Tibial artery (tissue), 4 donors: ENCODE results near the gene DDHD1.
"Not testable (repeated sequence)": the region's sequence is repeated elsewhere in the genome, so short reads cannot be mapped to it uniquely, and the experiment has no call there.

Experiments used
- DNase-seq, 2 donors: peaks; one replicate each; pipeline ENCODE4 v3.0.0-alpha.2; 2019
- H3K27ac ChIP-seq, 2 donors: fragments of 200-600 bp; sonication (generic) in 1 of 2; 1 replicate in 1 of 2; 2 replicates in 1 of 2; pipeline ENCODE4 v1.5.1; 2018 to 2019; ENCODE audit warnings: mild to moderate bottlenecking in 1 of 2
- H3K27me3 ChIP-seq, 2 donors: fragments of 200-600 bp; sonication (generic) in 1 of 2; one replicate each; pipeline versions ENCODE4 v1.5.1 to v1.6.0; 2016 to 2019
- H3K36me3 ChIP-seq, 3 donors: fragments of 200-600 bp; sonication (generic) in 2 of 3; one replicate each; pipeline ENCODE4 v1.5.1; 2016 to 2019; ENCODE audit warnings: mild to moderate bottlenecking in 2 of 3
- H3K4me1 ChIP-seq, 4 donors: fragments of 200-600 bp; sonication (generic) in 2 of 4; 1 replicate in 3 of 4; 2 replicates in 1 of 4; pipeline ENCODE4 v1.5.1; 2016 to 2019
- H3K4me3 ChIP-seq, 2 donors: fragments of 200-600 bp; sonication (generic) in 1 of 2; 1 replicate in 1 of 2; 2 replicates in 1 of 2; pipeline ENCODE4 v1.5.1; 2018 to 2019; ENCODE audit warnings: mild to moderate bottlenecking in 2 of 2
- H3K9me3 ChIP-seq, 3 donors: fragments of 200-600 bp; sonication (generic) in 1 of 3; one replicate each; pipeline ENCODE4 v1.5.1; 2016 to 2019
- intact Hi-C: fragments of 100-400 bp; cut with DNase I; formaldehyde crosslinking; loops from one replicate; pipeline ENCODE4 v1.15.0; 2023; ENCODE audit warnings: low total_unique reads
- TF ChIP-seq, protein P1 (sequence below), 2 experiments: fragments of 200-600 bp in 1 of 2; fragments of 450-650 bp in 1 of 2; IDR thresholded peaks; one replicate each; pipeline ENCODE4 v1.5.1; 2017 to 2019; ENCODE audit warnings: antibody characterized with exemption in 2 of 2, mild to moderate bottlenecking in 1 of 2, moderate library complexity in 1 of 2

Gene DDHD1

DNA sequence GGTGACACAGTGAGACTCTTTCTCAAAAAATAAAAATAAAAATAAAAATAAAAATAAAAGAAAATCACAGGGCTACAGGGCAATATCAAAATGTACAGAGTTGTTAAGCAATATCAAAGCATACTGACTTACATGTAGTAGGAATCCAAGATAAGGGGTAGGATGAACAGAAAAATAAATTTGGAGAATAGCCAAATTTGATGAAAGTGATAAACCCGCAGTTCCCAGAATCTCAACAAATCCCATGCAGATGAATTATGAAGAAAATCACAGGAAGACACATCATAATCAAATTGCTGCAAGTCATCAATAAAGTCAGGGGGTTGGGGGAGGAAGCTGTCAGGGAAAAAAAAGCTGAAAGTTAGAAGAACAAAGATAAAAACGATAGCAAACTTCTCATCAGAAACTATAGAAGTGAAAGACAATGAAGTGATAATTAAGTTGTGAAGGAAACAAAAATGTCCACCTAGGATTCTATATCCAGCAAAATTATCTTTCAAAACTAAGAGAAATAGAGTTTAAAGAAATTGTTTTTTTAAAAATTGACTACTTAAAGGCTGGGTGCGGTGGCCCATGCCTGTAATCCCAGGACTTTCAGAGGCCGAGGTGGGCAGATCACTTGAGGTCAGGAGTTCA is 15.4 kb downstream of the DDHD1 start:
- Histone ChIP-seq H3K4me1 (no peaks in the 10 kb centered on the region), H3K36me3 (peaks cover 0 to 22% (median 7%) of the 10 kb centered on the region in 3 donors), H3K27ac (no peak overlapping the region), H3K27me3 (no peaks in the 10 kb centered on the region), H3K4me3 (no peak overlapping the region), H3K9me3 (peaks cover 2 to 52% (median 27%) of the 10 kb centered on the region in 3 donors)
- no peak for DNase-seq
- intact Hi-C loops = no loop called here
- TF ChIP-seq, protein P1, sequence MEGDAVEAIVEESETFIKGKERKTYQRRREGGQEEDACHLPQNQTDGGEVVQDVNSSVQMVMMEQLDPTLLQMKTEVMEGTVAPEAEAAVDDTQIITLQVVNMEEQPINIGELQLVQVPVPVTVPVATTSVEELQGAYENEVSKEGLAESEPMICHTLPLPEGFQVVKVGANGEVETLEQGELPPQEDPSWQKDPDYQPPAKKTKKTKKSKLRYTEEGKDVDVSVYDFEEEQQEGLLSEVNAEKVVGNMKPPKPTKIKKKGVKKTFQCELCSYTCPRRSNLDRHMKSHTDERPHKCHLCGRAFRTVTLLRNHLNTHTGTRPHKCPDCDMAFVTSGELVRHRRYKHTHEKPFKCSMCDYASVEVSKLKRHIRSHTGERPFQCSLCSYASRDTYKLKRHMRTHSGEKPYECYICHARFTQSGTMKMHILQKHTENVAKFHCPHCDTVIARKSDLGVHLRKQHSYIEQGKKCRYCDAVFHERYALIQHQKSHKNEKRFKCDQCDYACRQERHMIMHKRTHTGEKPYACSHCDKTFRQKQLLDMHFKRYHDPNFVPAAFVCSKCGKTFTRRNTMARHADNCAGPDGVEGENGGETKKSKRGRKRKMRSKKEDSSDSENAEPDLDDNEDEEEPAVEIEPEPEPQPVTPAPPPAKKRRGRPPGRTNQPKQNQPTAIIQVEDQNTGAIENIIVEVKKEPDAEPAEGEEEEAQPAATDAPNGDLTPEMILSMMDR (IDR thresholded peaks at IDR 0.05) = no peak

DNA sequence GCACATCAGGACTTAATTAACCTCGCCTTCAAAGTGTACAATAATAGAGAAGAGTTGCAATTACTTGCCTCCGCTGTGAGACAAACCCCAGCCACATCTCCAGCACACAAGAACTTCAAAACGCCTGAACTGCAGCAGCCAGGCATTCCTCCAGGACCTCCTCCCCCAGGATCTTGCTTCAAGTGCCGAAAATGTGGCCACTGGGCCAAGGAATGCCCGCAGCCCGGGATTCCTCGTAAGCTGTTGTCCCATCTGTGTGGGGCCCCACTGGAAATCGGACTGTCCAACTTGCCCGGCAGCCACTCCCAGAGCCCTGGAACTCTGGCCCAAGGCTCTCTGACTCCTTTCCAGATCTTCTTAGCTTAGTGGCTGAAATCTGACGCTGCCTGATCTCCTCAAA is 22.6 kb downstream of the DDHD1 start:
- H3K9me3 ChIP-seq, H3K27me3 ChIP-seq, intact Hi-C loops, H3K4me1 ChIP-seq, H3K27ac ChIP-seq, DNase-seq, H3K4me3 ChIP-seq, H3K36me3 ChIP-seq: not testable (repeated sequence)

GRCh38 chr14:53128303-53129028 is 24.7 kb downstream of the DDHD1 start:
- H3K36me3 ChIP-seq = no peaks in the 10 kb centered on the region
- no peak overlapping the region for H3K27ac ChIP-seq
- no peak overlapping the region for H3K4me3 ChIP-seq
- peaks cover 0 to 6% (median 2%) of the 10 kb centered on the region in 4 donors for H3K4me1 ChIP-seq
- TF ChIP-seq, protein P1 (IDR thresholded peaks at IDR 0.05) = no peak
- no peaks in the 10 kb centered on the region for H3K9me3 ChIP-seq
- no peak for DNase-seq
- intact Hi-C loops = no loop called here
- H3K27me3 ChIP-seq = no peaks in the 10 kb centered on the region

GRCh38 chr14:53127832-53128231 is 25.3 kb downstream of the DDHD1 start:
- H3K4me1 ChIP-seq = peaks cover 0 to 6% (median 2%) of the 10 kb centered on the region in 4 donors
- H3K27me3 ChIP-seq = no peaks in the 10 kb centered on the region
- H3K27ac ChIP-seq = no peak overlapping the region
- H3K36me3 ChIP-seq = no peaks in the 10 kb centered on the region
- H3K9me3 ChIP-seq = no peaks in the 10 kb centered on the region
- intact Hi-C loops = no loop called here
- TF ChIP-seq, protein P1 (IDR thresholded peaks at IDR 0.05) = no peak
- no peak overlapping the region for H3K4me3 ChIP-seq
- DNase-seq = no peak

DNA sequence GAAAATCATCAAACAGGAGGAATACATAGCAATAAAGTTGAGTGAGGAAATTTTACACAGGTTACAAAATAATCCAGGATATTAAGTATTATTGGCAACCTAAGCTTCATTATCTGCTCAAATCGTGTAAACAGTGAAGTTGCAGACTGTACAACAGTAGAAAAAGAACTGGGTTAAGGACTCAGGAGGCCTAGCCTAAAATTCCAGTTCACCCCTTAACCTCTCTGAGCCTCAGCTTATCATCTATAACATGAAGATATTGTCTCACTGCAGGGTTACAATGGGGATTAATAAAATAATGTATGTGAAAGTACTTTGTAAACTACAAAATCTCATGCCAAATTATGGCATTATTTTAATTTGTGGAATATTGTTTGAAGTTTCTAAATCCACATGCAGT is 26.0 kb downstream of the DDHD1 start:
- Histone ChIP-seq H3K27me3 (no peaks in the 10 kb centered on the region), H3K9me3 (no peaks in the 10 kb centered on the region), H3K4me3 (no peak overlapping the region), H3K36me3 (no peaks in the 10 kb centered on the region), H3K27ac (no peak overlapping the region), H3K4me1 (peaks cover 0 to 6% (median 2%) of the 10 kb centered on the region in 4 donors)
- TF ChIP-seq, protein P1 (IDR thresholded peaks at IDR 0.05) = no peak
- intact Hi-C loops = no loop called here
- no peak for DNase-seq

DNA sequence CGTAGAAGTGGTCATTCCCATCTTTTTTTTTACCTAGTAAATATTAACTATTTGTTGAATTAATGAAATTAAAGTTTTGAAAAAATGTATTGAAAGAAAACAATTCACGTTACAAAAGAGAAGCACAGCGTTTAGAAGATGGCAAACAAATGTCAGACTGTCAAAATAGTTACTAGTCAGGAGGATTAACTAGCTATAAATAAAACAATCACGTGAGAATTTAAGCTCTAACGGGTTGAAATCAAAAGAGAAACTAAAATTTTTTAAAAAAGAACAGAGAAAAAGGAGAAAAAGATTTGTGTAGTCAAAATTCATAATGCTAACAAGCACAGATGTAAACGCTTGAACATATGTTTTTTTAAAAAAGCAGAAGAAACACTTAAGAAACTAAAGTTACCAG is 26.4 kb downstream of the DDHD1 start:
- TF ChIP-seq, protein P1 (IDR thresholded peaks at IDR 0.05) = no peak
- H3K4me3 ChIP-seq = peak overlapping the region in 1 of 2 donors; percentile 10

More for the DNA sequence above, 26.4 kb downstream of the DDHD1 start:
- H3K27me3 ChIP-seq = no peaks in the 10 kb centered on the region
- peaks cover 0 to 6% (median 2%) of the 10 kb centered on the region in 4 donors for H3K4me1 ChIP-seq
- no peak overlapping the region for H3K27ac ChIP-seq
- no peaks in the 10 kb centered on the region for H3K9me3 ChIP-seq
- no peak for DNase-seq
- intact Hi-C loops = no loop called here
- H3K36me3 ChIP-seq = no peaks in the 10 kb centered on the region
